Stimulated activated CD8-positive, alpha-beta memory T cell treated with anti-CD3 and anti-CD28 coated beads, Interleukin-7, amount 100 ng/mL, for 24 hours (primary cell): ENCODE results near the gene TCEAL5.
"Not testable (repeated sequence)": the region's sequence is repeated elsewhere in the genome, so short reads cannot be mapped to it uniquely, and the experiment has no call there.

Source experiments
- DNase-seq: peaks from one replicate; pipeline ENCODE4 v3.0.0-alpha.2; 2020; ENCODE audit warnings: low read depth

The TCEAL5 gene

DNA sequence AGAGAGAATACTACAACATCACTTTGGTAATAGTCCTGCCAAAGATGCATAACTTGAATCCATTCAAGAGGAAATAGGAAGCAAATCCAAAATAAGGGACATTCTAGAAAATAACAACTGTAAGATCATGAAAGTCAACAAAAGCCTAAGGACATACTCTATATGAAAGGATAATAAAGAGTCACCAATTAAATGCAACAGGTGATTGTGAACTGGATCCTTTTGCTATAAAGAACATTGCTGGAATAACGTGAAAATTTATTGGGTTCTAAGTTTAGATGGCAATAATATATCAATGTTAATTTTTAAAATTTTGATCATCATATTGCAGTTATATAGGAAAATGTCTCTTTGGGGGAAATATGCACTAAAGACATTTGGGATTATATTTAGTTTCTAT is 41.7 kb downstream of the TCEAL5 start:
- DNase-seq = no peak

DNA sequence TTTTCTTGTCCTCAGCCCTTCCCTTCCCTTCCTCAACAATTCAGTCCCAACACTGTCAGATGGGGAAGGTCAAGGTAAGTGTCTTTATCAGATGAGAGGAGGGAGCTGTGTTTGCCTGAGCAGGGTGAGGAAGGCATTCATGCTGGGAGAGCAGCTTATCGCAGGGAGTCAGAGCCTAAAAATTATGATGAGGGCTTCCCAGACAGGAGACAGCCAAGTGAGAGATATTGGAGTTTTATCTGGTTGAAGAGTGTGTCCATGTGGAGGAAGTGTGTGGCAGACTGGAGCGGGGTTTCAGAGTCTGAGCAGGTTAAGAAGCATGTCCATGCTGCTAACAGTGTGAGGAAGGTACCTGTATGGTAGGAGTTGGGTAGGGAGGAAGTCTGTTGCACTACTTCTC is 43.3 kb downstream of the TCEAL5 start:
- no peak for DNase-seq

DNA sequence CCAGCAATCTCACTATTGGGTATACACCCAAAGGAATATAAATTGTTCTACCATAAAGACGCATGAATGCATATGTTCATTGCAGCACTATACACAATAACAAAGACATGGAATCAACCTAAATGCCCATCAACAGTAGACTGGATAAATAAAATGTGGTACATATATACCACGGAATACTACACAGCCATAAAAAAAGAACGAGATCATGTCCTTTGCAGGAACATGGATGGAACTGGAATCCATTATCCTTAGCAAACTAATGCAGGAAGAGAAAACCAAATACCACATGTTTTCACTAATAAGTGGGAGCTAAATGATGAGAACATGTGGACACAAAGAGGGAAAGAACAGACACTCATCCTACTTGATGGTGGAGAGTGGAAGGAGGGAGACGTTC is 50.6 kb downstream of the TCEAL5 start:
- DNase-seq = not testable (repeated sequence)
